Esophagus muscularis mucosa (tissue), 4 donors: ENCODE results near the gene SPSB2. TPM values are rescaled to one million over a fixed set of nuclear protein-coding genes. Genes with fewer than 3 reads are reported as not detected.

Source experiments
- DNase-seq: peaks from one replicate; pipeline ENCODE4 v3.0.0-alpha.2; 2017; ENCODE audit errors: extremely low spot score
- H3K27ac ChIP-seq, 4 donors: fragments of 200-600 bp; sonication (generic); replicated peaks in 1 of 4; 1 replicate in 3 of 4; 2 replicates in 1 of 4; pipeline ENCODE4 v1.5.1; 2016 to 2019; ENCODE audit warnings: mild to moderate bottlenecking in 1 of 4
- H3K27me3 ChIP-seq, 4 donors: fragments of 200-600 bp; sonication (generic); one replicate each; pipeline versions ENCODE4 v1.5.1 to v1.6.0; 2016 to 2019
- H3K36me3 ChIP-seq, 4 donors: fragments of 200-600 bp; sonication (generic); one replicate each; pipeline ENCODE4 v1.5.1; 2016 to 2019
- H3K4me1 ChIP-seq, 4 donors: fragments of 200-600 bp; sonication (generic); one replicate each; pipeline ENCODE4 v1.5.1; 2016 to 2019
- H3K4me3 ChIP-seq, 4 donors: fragments of 200-600 bp; sonication (generic); 1 replicate in 2 of 4; 2 replicates in 2 of 4; pipeline ENCODE4 v1.5.1; 2016 to 2019; ENCODE audit warnings: mild to moderate bottlenecking in 4 of 4, moderate library complexity in 1 of 4
- H3K9me3 ChIP-seq, 4 donors: fragments of 200-600 bp; sonication (generic); 1 replicate in 3 of 4; 2 replicates in 1 of 4; pipeline ENCODE4 v1.5.1; 2016 to 2019
- CTCF ChIP-seq, 3 experiments: fragments of 200-600 bp in 2 of 3; fragments of 450-650 bp in 1 of 3; sonication (generic) in 2 of 3; IDR thresholded peaks; one replicate each; pipeline ENCODE4 v1.5.1; 2017 to 2019; ENCODE audit warnings: antibody characterized with exemption in 3 of 3, mild to moderate bottlenecking in 2 of 3, moderate library complexity in 1 of 3
- EP300 ChIP-seq: sonication (generic); formaldehyde crosslinking; IDR thresholded peaks from one replicate; pipeline ENCODE4 v1.6.1; 2017; ENCODE audit warnings: antibody characterized with exemption
- POLR2A ChIP-seq: fragments of 450-650 bp; IDR thresholded peaks from one replicate; pipeline ENCODE4 v1.6.1; 2017; ENCODE audit warnings: antibody characterized with exemption, moderate library complexity, mild to moderate bottlenecking, low read depth
- POLR2AphosphoS5 ChIP-seq, 2 donors: sonication (generic); formaldehyde crosslinking; IDR thresholded peaks; one replicate each; pipeline ENCODE4 v1.6.1; 2017; ENCODE audit warnings: antibody characterized with exemption in 2 of 2
- WGBS: methylation state at CpG from one replicate; pipeline ENCODE4 v1.1.5; 2018; 5-methylcytosine and 5-hydroxymethylcytosine counted together
- intact Hi-C: fragments of 100-400 bp; cut with DNase I; formaldehyde crosslinking; loops from one replicate; pipeline ENCODE4 v1.15.1; 2023
- total RNA-seq, 4 donors: library from RNA; depleted of rRNA; stranded (reverse); fragments of >200 nt; gene quantifications; one replicate each; pipeline versions ENCODE4 v1.1.0 to v1.2.1, GENCODE V29; 2016

The SPSB2 gene
- 10 to 100 TPM in 2 of 4 donors, 1 to 10 TPM in 2; 4.2 to 10.8 (median 8.5) TPM for total RNA-seq

- DNase-seq = peak; percentile 99
- Histone ChIP-seq H3K36me3 (peaks cover 11 to 30% (median 23%) of the 10 kb centered on the region in 4 donors), H3K9me3 (no peaks in the 10 kb centered on the region), H3K27me3 (no peaks in the 10 kb centered on the region), H3K4me1 (peaks cover 37 to 61% (median 51%) of the 10 kb centered on the region in 4 donors), H3K4me3 (peak within 1 kb of the TSS; percentile 65 to 88 (median 70)), H3K27ac (peak within 1 kb of the TSS; percentile 86 to 89 (median 88))
- peak in 2 of 3 experiments; percentile 10 to 37 for TF ChIP-seq CTCF (IDR thresholded peaks at IDR 0.05)
- peak; percentile 83 to 86 for TF ChIP-seq POLR2AphosphoS5 (IDR thresholded peaks at IDR 0.05)
- no peak for TF ChIP-seq EP300
- TF ChIP-seq POLR2A = peak; percentile 74
- 3% methylated on average over 24 of the region's 66 CpGs for WGBS
- intact Hi-C loops = loop anchor here (5.0 kb wide), 2 partner anchors 94 to 239 kb away; no protein-coding TSS in a partner anchor
Measured at GRCh38 chr12:6873094-6874014, at the start of gene SPSB2. Gene SPSB2, minus strand, starts transcription at chr12:6873303. Its CDS starts 402 bp downstream, at chr12:6872901.

- intact Hi-C loops = no loop called here
- TF ChIP-seq POLR2A = no peak
- no peak for TF ChIP-seq POLR2AphosphoS5 (IDR thresholded peaks at IDR 0.05)
- no peak for TF ChIP-seq EP300
- TF ChIP-seq CTCF (IDR thresholded peaks at IDR 0.05) = no peak
- H3K27me3 ChIP-seq = no peaks in the 10 kb centered on the region
- no peak for DNase-seq
- H3K27ac ChIP-seq = peak overlapping the region in 1 of 4 donors; percentile 4
- H3K36me3 ChIP-seq = peaks cover 0 to 57% (median 20%) of the 10 kb centered on the region in 4 donors
- H3K4me1 ChIP-seq = peaks cover 34 to 38% (median 37%) of the 10 kb centered on the region in 4 donors
- WGBS = 85% methylated on average over 9 of the region's 9 CpGs
- H3K4me3 ChIP-seq = no peak overlapping the region
- H3K9me3 ChIP-seq = no peaks in the 10 kb centered on the region
Measured at GRCh38 chr12:6921996-6922946, 49.2 kb upstream of the SPSB2 start.

- Histone ChIP-seq H3K27ac (no peak overlapping the region), H3K27me3 (no peaks in the 10 kb centered on the region), H3K36me3 (peaks cover 0 to 64% (median 25%) of the 10 kb centered on the region in 4 donors), H3K4me3 (no peak overlapping the region), H3K4me1 (peaks cover 29 to 31% (median 30%) of the 10 kb centered on the region in 4 donors), H3K9me3 (no peaks in the 10 kb centered on the region)
- 84% methylated on average over 7 of the region's 7 CpGs for WGBS
- no peak for DNase-seq
- intact Hi-C loops = no loop called here
- no peak for TF ChIP-seq POLR2A
- TF ChIP-seq POLR2AphosphoS5 (IDR thresholded peaks at IDR 0.05) = no peak
- TF ChIP-seq CTCF (IDR thresholded peaks at IDR 0.05) = no peak
- no peak for TF ChIP-seq EP300
Measured at GRCh38 chr12:6921539-6921938, 48.4 kb upstream of the SPSB2 start.

- no peak overlapping the region for H3K27ac ChIP-seq
- H3K4me1 ChIP-seq = peaks cover 15 to 29% (median 25%) of the 10 kb centered on the region in 4 donors
- no peaks in the 10 kb centered on the region for H3K9me3 ChIP-seq
- no peak overlapping the region for H3K4me3 ChIP-seq
- no peak for DNase-seq
- no peaks in the 10 kb centered on the region for H3K27me3 ChIP-seq
- H3K36me3 ChIP-seq = peaks cover 0 to 69% (median 28%) of the 10 kb centered on the region in 4 donors
- intact Hi-C loops = no loop called here
- TF ChIP-seq CTCF (IDR thresholded peaks at IDR 0.05) = no peak
- TF ChIP-seq POLR2AphosphoS5 (IDR thresholded peaks at IDR 0.05) = no peak
- no peak for TF ChIP-seq POLR2A
- TF ChIP-seq EP300 = no peak
- 69% methylated on average over 7 of the region's 7 CpGs for WGBS
Measured at GRCh38 chr12:6919588-6919987, 46.5 kb upstream of the SPSB2 start.
